Renal pelvis (tissue), 4 donors: ENCODE results near the gene ZNF804A. TPM values are rescaled to one million over a fixed set of nuclear protein-coding genes. Genes with fewer than 3 reads are reported as not detected.

Experiments
- DNase-seq: peaks from one replicate; pipeline ENCODE4 v3.0.0-alpha.2; 2013
- polyA plus RNA-seq, 3 donors: library from polyadenylated mRNA; unstranded; fragments of 120-200 nt; gene quantifications; one replicate each; pipeline ENCODE4 v1.2.1, GENCODE V29; 2013; ENCODE audit not compliant: insufficient read length in 3 of 3

Gene ZNF804A
- polyA plus RNA-seq, 3 donors = 0.74 to 2.0 (median 0.87) TPM

- no peak for DNase-seq
Measured at GRCh38 chr2:184938221-184938985, 340.1 kb downstream of the ZNF804A start.

- DNase-seq = no peak
Measured at GRCh38 chr2:184945326-184945725, 347.0 kb downstream of the ZNF804A start.

GRCh38 chr2:184945824-184946223 lies 347.5 kb downstream of the ZNF804A start:
- DNase-seq = no peak

GRCh38 chr2:184956856-184957255 lies 358.5 kb downstream of the ZNF804A start:
- DNase-seq = no peak

GRCh38 chr2:184971546-184972068 lies 373.3 kb downstream of the ZNF804A start:
- no peak for DNase-seq
